Activated CD4-positive, alpha-beta memory T cell treated with anti-CD3 and anti-CD28 coated beads, Interleukin-2, amount 10 ng/mL, durations not matched to agents 7 days and 5 days (primary cell): ENCODE data around the gene TAOK3. TPM values are rescaled to one million over a fixed set of nuclear protein-coding genes. Genes with fewer than 3 reads are reported as not detected.

Source experiments
- CTCF ChIA-PET: fragments of 350-600 bp; sonication (Branson Sonifier 250); formaldehyde crosslinking; loops from one replicate; lab custom pipeline; 2021; ENCODE audit warnings: antibody characterized with exemption, inconsistent platforms; lab: Charles Lee
- POLR2A ChIA-PET: fragments of 350-600 bp; sonication (Branson Sonifier 250); formaldehyde crosslinking; loops from one replicate; lab custom pipeline; 2021; ENCODE audit warnings: antibody characterized with exemption; lab: Charles Lee
- DNase-seq: peaks from one replicate; pipeline ENCODE4 v3.0.0-alpha.2; 2020
- H3K27ac Mint-ChIP-seq: one replicate; pipeline ENCODE4 v1.8.0; 2021; ENCODE audit warnings: mild to moderate bottlenecking, mixed read lengths
- H3K27me3 Mint-ChIP-seq: one replicate; pipeline ENCODE4 v1.8.0; 2021; ENCODE audit warnings: mixed read lengths
- H3K36me3 Mint-ChIP-seq: one replicate; pipeline ENCODE4 v1.8.0; 2021; ENCODE audit warnings: low read depth, mixed read lengths
- H3K4me1 Mint-ChIP-seq: one replicate; pipeline ENCODE4 v1.8.0; 2021; ENCODE audit warnings: mixed read lengths
- H3K4me3 Mint-ChIP-seq: one replicate; pipeline ENCODE4 v1.8.0; 2021; ENCODE audit warnings: mild to moderate bottlenecking, mixed read lengths
- H3K9me3 Mint-ChIP-seq: one replicate; pipeline ENCODE4 v1.8.0; 2021; ENCODE audit warnings: mixed read lengths
- total RNA-seq, 2 experiments: library from RNA; stranded (reverse); gene quantifications; one replicate each; pipeline ENCODE4 v1.2.3, GENCODE V29; 2021

TAOK3 gene
- total RNA-seq, 2 experiments from 2014 or later = 61.9 to 65.5 TPM

DNA sequence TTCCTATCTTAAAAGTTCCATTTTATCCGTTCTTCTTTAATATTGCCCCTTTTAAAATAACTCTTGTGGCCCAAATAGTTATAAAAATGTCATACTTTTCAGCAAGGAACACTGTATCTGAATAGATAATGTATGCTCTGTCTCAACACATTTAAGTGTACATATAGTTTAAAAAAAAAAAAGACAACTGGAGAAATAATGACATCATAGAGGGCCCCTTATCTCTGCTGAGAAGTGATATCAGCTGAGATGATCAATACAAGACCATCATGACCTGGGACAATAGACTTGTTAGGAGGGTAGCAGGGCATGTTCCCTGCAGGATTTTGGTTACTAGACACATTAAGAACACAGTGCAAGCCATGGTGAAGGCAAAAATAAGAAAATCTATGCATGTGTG, 159.3 kb downstream of the TAOK3 start:
- Mint-ChIP-seq H3K4me1 (no peaks in the 10 kb centered on the region), H3K36me3 (peaks cover 31% of the 10 kb centered on the region), H3K27ac (no peak overlapping the region), H3K4me3 (no peak overlapping the region), H3K9me3 (no peaks in the 10 kb centered on the region), H3K27me3 (no peaks in the 10 kb centered on the region)
- ChIA-PET POLR2A (no interaction called here), CTCF (interaction anchor here (0.5 kb wide), 1 partner anchor 193 kb away, joined by 4 read pairs; no protein-coding TSS in a partner anchor)
- DNase-seq = no peak

DNA sequence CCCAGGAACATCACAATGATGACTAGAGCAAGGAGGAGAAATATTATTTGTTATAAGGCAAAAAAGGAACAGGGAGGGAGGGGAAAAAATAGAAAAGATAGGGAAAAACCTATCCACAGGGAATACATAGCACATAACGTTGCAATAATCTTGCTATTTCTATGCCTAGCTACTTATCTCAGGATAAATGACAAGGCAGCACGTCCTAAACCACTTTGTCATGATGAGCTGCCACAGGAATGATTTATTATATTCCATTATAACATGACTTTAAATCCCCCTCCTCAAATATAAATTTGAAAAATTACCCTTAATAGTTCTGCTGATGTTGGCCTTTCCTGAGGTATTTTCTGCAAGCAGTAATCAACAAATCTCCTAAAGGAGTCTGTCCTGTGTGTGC, 160.1 kb downstream of the TAOK3 start:
- Mint-ChIP-seq H3K27ac (no peak overlapping the region), H3K27me3 (no peaks in the 10 kb centered on the region), H3K36me3 (peaks cover 28% of the 10 kb centered on the region), H3K9me3 (no peaks in the 10 kb centered on the region), H3K4me1 (no peaks in the 10 kb centered on the region), H3K4me3 (no peak overlapping the region)
- DNase-seq = no peak
- CTCF ChIA-PET = no interaction called here
- POLR2A ChIA-PET = no interaction called here

DNA sequence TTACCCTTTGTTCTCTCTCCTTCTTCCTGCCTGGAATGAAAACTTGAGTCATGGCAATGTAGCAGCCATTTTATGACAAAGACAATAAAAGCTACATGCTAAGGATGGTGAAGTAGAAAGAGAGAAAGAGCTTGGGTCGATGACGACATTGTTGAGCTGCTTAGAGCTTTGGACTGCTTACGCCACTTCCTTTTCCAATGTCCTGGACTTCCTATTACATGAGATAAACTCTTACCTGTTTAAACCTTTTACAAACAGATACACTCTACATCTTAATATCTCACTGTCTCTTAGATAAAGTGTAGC, 166.6 kb downstream of the TAOK3 start:
- POLR2A ChIA-PET = interaction anchor here (0.5 kb wide), 1 partner anchor 8 kb away, joined by 3 read pairs; no protein-coding TSS in a partner anchor
- Mint-ChIP-seq H3K9me3 (no peaks in the 10 kb centered on the region), H3K4me3 (no peak overlapping the region), H3K27ac (peak overlapping the region; percentile 11), H3K36me3 (peaks cover 19% of the 10 kb centered on the region), H3K4me1 (peaks cover 7% of the 10 kb centered on the region), H3K27me3 (no peaks in the 10 kb centered on the region)
- CTCF ChIA-PET = interaction anchor here (1.3 kb wide), 1 partner anchor 25 kb away, joined by 4 read pairs; no protein-coding TSS in a partner anchor
- DNase-seq = no peak

DNA sequence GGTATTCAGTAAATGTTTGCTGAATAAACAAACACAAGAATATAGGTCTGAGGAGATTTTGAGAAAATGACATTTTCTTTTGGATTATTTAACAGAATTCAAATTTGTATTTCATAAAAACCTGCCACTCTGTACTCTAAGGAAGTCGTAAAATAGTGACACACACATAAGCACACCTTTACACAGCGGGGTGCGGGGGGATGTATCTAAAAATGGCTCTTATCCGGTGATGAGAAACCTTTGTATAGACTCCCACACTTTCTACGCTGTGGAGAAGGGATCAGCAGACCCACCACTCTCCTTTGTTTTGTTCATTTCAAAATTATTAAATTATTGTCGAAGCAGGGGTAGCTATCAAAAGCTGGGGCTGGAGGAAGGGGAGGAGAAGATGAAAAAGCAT, 178.7 kb downstream of the TAOK3 start:
- H3K4me3 Mint-ChIP-seq = no peak overlapping the region
- H3K9me3 Mint-ChIP-seq = no peaks in the 10 kb centered on the region
- DNase-seq = no peak
- POLR2A ChIA-PET = no interaction called here
- no peak overlapping the region for H3K27ac Mint-ChIP-seq
- peaks cover 27% of the 10 kb centered on the region for H3K36me3 Mint-ChIP-seq
- H3K4me1 Mint-ChIP-seq = peaks cover 1% of the 10 kb centered on the region
- H3K27me3 Mint-ChIP-seq = no peaks in the 10 kb centered on the region
- CTCF ChIA-PET = no interaction called here

DNA sequence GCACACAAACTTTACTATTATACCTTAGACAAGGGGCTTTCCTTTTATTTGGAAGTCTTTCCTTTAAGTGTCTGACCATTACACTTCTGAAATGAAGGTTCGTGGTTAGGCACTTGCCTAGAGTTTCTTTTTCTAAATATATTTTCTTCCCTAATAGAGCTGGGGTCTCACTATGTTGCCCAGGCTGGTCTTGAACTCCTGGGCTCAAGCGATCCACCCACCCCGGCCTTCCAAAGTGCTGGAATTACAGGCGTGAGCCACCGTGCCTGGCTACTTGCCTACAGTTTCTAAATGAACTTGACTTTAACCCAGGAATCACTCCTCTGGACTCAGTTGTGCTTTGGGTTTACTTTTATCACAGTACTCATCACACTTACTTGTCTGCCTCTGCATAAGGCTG, 179.2 kb downstream of the TAOK3 start:
- Mint-ChIP-seq H3K27me3 (no peaks in the 10 kb centered on the region), H3K9me3 (no peaks in the 10 kb centered on the region), H3K4me1 (peaks cover 1% of the 10 kb centered on the region), H3K4me3 (no peak overlapping the region), H3K36me3 (peaks cover 26% of the 10 kb centered on the region), H3K27ac (no peak overlapping the region)
- ChIA-PET CTCF (interaction anchor here (0.8 kb wide), 1 partner anchor 336 kb away, joined by 3 read pairs; no protein-coding TSS in a partner anchor), POLR2A (no interaction called here)
- DNase-seq = no peak

DNA sequence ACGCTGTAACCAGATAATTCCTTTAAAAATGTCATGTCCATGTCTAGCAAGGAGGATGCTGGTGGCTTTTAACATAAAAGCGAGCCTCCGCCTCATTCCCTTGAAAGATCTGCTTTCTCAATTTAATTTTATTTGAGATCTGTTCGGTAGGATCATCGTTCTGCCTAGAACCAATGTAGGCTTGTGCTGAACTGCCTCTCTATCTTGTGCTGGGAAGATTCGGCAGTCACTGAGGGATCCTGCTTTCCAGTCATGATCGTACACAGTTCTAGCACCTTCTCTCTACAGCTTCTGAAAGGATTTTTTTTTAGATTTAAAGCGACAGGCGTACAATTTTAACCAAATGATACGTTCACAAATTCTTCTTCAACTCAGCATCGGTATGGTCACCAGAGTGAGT, 182.4 kb downstream of the TAOK3 start:
- CTCF ChIA-PET = no interaction called here
- no peak overlapping the region for H3K4me3 Mint-ChIP-seq

DNA sequence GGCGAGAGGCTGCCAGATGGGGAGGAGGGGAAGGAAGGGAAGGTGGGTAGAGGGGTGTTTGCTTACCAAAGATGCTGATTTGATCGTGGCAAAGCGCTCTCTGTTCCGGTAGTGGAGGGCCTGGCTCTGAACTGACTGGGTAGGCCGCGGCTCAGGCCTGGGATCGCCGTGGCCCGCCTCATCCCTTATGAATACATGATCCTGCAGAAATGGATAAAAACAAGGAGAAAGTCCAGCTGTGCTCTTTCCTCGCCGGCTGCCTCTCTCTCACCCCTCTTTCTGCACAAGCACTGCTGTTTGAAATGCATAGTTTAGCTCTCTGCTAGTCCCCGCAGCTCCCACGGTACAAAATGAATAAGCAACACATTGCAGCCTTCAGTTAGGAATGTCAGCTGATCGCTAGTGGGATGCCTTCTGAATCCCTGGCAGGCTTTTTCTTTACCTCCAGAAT, 182.9 kb downstream of the TAOK3 start:
- Mint-ChIP-seq H3K27me3 (no peaks in the 10 kb centered on the region), H3K9me3 (no peaks in the 10 kb centered on the region), H3K4me3 (no peak overlapping the region), H3K4me1 (no peaks in the 10 kb centered on the region), H3K36me3 (peaks cover 16% of the 10 kb centered on the region), H3K27ac (no peak overlapping the region)
- ChIA-PET CTCF (interaction anchor here (1.0 kb wide), 1 partner anchor 186 kb away, joined by 4 read pairs; the partner anchor contains the start of gene SUDS3), POLR2A (no interaction called here)
- DNase-seq = no peak

More for the DNA sequence above, 182.4 kb downstream of the TAOK3 start:
- Mint-ChIP-seq H3K27ac (no peak overlapping the region), H3K4me1 (no peaks in the 10 kb centered on the region), H3K9me3 (no peaks in the 10 kb centered on the region), H3K36me3 (peaks cover 17% of the 10 kb centered on the region), H3K27me3 (no peaks in the 10 kb centered on the region)
- no peak for DNase-seq
- POLR2A ChIA-PET = no interaction called here

DNA sequence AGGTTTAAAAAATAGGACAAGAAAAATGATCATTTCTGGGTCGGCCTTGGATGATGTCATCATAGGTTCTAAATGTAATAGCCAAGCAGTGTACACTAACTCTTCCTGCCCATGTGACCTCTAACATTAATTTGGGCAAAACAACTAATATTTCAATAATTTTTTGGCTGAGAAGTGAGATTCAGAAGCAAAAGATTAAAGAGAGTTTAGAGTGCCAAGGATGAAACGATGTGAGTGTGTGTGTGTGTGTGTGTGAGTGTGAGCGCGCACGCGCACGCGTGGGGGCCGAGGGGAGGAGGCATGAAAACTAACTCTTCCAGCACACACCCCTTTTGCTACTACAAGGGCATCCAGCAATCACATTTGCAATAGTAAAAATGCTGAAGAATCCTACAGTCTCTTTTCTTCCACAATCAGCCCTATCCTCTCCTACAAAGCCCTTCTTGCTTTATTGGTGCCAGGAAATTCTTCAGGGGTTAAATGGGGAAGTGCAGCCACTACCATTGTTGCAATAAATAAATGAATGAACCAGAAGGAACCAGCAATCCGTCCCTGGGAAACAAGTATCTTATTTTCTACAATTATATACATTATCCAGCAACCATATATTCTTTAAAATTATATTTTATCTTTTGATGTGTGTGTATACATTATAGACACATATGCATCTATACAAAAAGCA, 183.9 kb downstream of the TAOK3 start:
- no peak overlapping the region for H3K4me3 Mint-ChIP-seq
- H3K36me3 Mint-ChIP-seq = peaks cover 12% of the 10 kb centered on the region
- DNase-seq = no peak
- no peak overlapping the region for H3K27ac Mint-ChIP-seq
- no peaks in the 10 kb centered on the region for H3K9me3 Mint-ChIP-seq
- no peaks in the 10 kb centered on the region for H3K4me1 Mint-ChIP-seq
- H3K27me3 Mint-ChIP-seq = no peaks in the 10 kb centered on the region
- ChIA-PET POLR2A (no interaction called here), CTCF (interaction anchor here (1.0 kb wide), 1 partner anchor 187 kb away, joined by 4 read pairs; the partner anchor contains the start of gene SUDS3)

DNA sequence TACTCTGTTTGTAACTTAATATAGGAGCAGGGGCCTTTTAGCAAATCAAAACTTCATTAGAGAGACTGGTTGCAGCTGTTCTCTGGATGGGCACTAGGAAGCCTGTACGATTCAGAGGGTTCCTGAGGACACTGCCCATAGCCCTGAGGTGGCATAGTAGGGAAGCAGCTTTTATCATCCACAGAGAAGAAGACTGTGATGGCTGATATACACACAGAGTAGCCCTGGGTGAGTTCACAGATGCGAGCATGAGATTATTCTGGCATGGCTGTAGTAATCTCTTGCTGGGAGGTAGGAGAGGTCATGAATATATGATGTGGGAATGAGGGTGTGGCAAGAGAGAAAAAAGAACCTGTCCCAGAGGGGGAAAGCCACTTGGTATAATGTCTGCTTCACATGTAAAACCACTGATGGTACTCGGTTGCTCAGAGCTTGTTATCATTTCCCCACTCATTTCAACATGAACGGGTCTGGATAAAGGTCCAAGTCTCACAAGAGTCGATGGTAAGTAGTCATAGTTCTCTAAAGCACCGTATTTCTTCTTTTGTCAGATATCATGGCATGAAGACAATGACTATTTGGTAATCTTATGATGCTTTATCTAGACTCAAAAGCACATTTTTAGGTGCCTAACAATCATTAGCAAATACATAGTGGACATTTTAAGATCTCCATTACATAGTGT, 184.8 kb downstream of the TAOK3 start:
- H3K27ac Mint-ChIP-seq = no peak overlapping the region
- no peak for DNase-seq
- peaks cover 12% of the 10 kb centered on the region for H3K36me3 Mint-ChIP-seq
- ChIA-PET POLR2A (no interaction called here), CTCF (interaction anchor here (1.0 kb wide), 1 partner anchor 52 kb away, joined by 3 read pairs; the partner anchor contains the start of gene PEBP1)
- no peaks in the 10 kb centered on the region for H3K9me3 Mint-ChIP-seq
- H3K27me3 Mint-ChIP-seq = no peaks in the 10 kb centered on the region
- no peak overlapping the region for H3K4me3 Mint-ChIP-seq
- peaks cover 1% of the 10 kb centered on the region for H3K4me1 Mint-ChIP-seq

DNA sequence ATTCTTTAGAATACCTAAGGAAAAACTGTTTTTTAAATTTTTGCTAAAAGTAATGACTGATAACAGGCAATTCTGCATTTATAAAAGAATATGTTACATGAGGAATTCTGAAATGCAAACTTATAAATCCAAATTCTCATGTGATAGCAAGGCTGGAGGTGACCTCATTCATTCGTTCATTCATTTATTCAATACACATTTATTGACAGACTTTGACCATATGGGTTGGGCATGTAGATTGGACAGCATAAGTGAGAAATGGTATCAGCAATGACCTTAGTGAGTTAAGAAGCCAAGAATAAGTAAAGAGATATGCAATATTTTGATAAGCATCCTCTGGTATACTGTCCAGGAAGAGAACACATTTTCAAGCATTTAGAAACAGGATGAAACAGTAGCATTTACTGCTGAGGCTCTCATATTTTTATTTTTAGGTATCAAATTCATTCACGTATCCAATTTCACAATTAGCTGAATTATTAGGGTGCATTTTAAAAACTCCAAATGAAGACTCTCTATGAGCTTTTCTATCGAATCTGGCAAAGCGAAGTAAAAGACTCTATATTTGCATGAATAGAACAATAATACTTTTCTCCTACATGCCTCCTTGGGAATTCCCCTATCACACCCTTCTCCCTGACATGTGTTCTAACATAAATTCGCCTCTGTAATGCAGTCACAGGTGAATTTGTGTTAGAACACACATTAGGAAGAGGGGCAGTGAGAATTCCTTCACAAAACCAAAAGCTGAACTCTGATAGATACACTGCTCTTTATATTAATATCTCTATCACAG, 186.9 kb downstream of the TAOK3 start:
- POLR2A ChIA-PET = no interaction called here
- Mint-ChIP-seq H3K27me3 (no peaks in the 10 kb centered on the region), H3K4me1 (peaks cover 6% of the 10 kb centered on the region), H3K27ac (no peak overlapping the region), H3K36me3 (peaks cover 19% of the 10 kb centered on the region), H3K4me3 (no peak overlapping the region), H3K9me3 (no peaks in the 10 kb centered on the region)
- DNase-seq = no peak
- CTCF ChIA-PET = interaction anchor here (0.6 to 5.7 kb wide), 2 partner anchors 170 to 190 kb away, joined by 3 to 69 read pairs; partner anchors contain the start of gene SUDS3

DNA sequence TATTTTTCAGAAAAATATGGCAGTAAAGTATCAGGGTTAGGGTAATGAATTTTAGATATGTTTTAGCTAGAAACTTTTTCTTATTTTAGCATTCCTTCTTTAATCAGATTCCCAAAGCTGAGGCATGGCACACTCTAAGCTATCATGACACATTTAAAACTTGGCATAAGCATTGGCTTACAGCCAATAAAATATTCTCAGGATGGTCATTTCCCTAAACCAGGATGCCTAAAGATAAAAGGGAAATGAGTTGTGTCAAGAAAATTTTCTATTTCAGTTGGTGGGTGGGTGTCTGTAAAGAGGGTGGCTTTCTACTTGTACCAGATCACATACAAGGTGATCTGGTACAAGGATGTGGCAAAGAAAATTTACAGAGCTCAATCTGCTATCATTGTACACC, 189.0 kb downstream of the TAOK3 start:
- Mint-ChIP-seq H3K4me1 (peaks cover 6% of the 10 kb centered on the region), H3K36me3 (peaks cover 24% of the 10 kb centered on the region), H3K9me3 (no peaks in the 10 kb centered on the region), H3K27ac (no peak overlapping the region), H3K4me3 (no peak overlapping the region), H3K27me3 (no peaks in the 10 kb centered on the region)
- no peak for DNase-seq
- POLR2A ChIA-PET = interaction anchor here (1.5 to 2.8 kb wide), 2 partner anchors 189 to 193 kb away, joined by 4 to 10 read pairs; partner anchors contain the start of genes SUDS3 and TAOK3
- CTCF ChIA-PET = interaction anchor here (0.6 to 5.7 kb wide), 8 partner anchors 13 to 221 kb away, joined by 3 to 69 read pairs (median 5); partner anchors contain the start of genes PEBP1, SUDS3 and TAOK3

DNA sequence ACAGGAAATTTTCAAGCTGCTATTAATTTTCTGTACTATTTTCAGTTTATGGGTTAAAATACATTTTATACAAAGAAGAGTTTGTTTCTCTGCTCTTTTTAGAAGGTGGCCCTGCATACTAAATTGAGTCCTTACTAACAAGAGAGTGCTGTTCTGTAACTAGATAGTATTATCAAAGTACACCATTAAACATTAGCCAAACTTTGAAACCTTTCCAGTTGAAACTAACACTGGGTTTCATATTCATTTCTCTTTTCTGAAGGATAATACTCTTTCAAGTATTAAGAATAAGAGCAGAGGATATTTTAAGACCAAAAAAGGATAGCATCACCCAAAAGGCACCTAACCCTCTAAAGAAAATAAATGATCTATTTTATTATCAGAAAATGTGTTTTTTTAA, 189.6 kb downstream of the TAOK3 start:
- no peak overlapping the region for H3K27ac Mint-ChIP-seq
- no peak for DNase-seq
- peaks cover 6% of the 10 kb centered on the region for H3K4me1 Mint-ChIP-seq
- H3K27me3 Mint-ChIP-seq = no peaks in the 10 kb centered on the region
- H3K36me3 Mint-ChIP-seq = peaks cover 22% of the 10 kb centered on the region
- POLR2A ChIA-PET = interaction anchor here (1.5 to 2.8 kb wide), 2 partner anchors 190 to 193 kb away, joined by 4 to 10 read pairs; partner anchors contain the start of genes SUDS3 and TAOK3
- CTCF ChIA-PET = interaction anchor here (0.6 to 5.7 kb wide), 10 partner anchors 13 to 198 kb away, joined by 3 to 69 read pairs (median 4); partner anchors contain the start of genes PEBP1 and SUDS3
- no peaks in the 10 kb centered on the region for H3K9me3 Mint-ChIP-seq
- H3K4me3 Mint-ChIP-seq = no peak overlapping the region
